Peyer's patch (tissue), 4 donors: ENCODE data around the gene LACRT. TPM values are rescaled to one million over a fixed set of nuclear protein-coding genes. Genes with fewer than 3 reads are reported as not detected.
A peak's percentile ranks its signal among the peaks of the same experiment; 100 is the strongest.

Experiments used
- DNase-seq, 3 donors: peaks; one replicate each; pipeline ENCODE4 v3.0.0-alpha.2; 2017 to 2019
- H3K27ac ChIP-seq, 4 donors: fragments of 200-600 bp; sonication (generic); one replicate each; pipeline ENCODE4 v1.5.1; 2016 to 2019
- H3K27me3 ChIP-seq, 2 donors: fragments of 200-600 bp; sonication (generic); one replicate each; pipeline ENCODE4 v1.5.1; 2019
- H3K36me3 ChIP-seq, 3 donors: fragments of 200-600 bp; sonication (generic); one replicate each; pipeline ENCODE4 v1.5.1; 2016 to 2019
- H3K4me1 ChIP-seq, 4 donors: fragments of 200-600 bp; sonication (generic); one replicate each; pipeline ENCODE4 v1.5.1; 2016 to 2019
- H3K4me3 ChIP-seq, 4 donors: fragments of 200-600 bp; sonication (generic); 1 replicate in 3 of 4; 2 replicates in 1 of 4; pipeline ENCODE4 v1.5.1; 2016 to 2019; ENCODE audit warnings: mild to moderate bottlenecking in 1 of 4
- H3K9me3 ChIP-seq, 4 donors: fragments of 200-600 bp; sonication (generic); one replicate each; pipeline ENCODE4 v1.5.1; 2016 to 2019; ENCODE audit warnings: mild to moderate bottlenecking in 1 of 4
- POLR2A ChIP-seq, 2 donors: fragments of 450-650 bp; IDR thresholded peaks; one replicate each; pipeline ENCODE4 v1.5.1; 2017; ENCODE audit warnings: antibody characterized with exemption in 2 of 2, mild to moderate bottlenecking in 2 of 2, moderate library complexity in 2 of 2
- total RNA-seq, 4 donors: library from RNA; depleted of rRNA; stranded (reverse); fragments of >200 nt; gene quantifications; one replicate each; pipeline ENCODE4 v1.1.0, GENCODE V29; 2016
- TF ChIP-seq, protein P1 (sequence below), 6 experiments: fragments of 450-650 bp in 4 of 6; fragments of 200-600 bp in 2 of 6; sonication (generic) in 1 of 6; IDR thresholded peaks; one replicate each; pipeline ENCODE4 v1.5.1; 2017 to 2019; ENCODE audit warnings: antibody characterized with exemption in 6 of 6, mild to moderate bottlenecking in 3 of 6, moderate library complexity in 1 of 6

LACRT gene
- total RNA-seq, 4 donors from 2014 or later = not detected

DNA sequence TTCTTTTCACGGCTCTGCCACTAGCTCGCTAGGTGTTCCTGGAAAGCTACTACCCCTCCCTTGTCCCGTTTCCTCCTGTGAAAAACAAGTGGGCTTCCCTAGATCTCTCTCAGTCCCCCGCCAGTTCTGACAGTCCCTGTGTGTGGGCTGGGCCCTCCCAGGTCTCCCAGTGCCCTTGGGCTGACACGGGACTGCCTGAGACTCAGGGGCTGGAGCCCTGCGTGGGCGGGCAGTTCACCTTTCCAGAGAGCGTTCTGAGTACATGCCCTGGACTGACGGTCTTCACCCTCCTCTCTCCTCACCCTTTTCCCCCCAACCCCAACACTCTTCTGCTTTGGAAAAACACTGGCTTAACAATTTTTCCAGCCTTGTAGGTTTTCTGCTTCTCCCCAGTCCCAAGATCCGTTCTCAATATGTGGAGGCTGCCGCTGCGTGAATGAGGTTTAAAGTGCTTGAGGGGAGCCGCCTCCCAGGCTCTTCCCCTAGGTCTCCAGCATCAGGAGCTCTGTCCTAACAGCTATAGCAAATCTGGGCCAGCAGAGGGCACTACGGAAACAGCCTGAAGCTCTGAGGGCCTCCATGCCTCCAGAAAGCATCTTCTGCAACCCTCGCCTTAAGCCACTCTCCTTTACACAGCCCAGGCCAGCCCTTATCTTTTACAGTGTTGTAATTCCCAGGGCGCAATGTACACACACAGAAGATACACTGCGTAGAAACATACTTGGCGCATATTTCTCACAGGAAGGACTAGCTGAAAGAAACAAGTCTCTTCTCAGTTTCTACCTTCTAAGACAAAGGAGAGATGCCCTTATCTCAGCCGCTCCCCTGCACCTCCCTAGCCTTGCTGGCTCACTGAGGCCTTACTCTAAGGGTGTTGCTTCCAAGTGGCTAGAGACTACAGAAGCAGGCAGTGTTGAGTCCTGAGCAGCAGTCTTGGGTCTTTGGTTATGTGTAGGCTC, 23.9 kb upstream of the LACRT start:
- Histone ChIP-seq H3K27me3 (no peaks in the 10 kb centered on the region), H3K36me3 (no peaks in the 10 kb centered on the region), H3K4me1 (no peaks in the 10 kb centered on the region), H3K9me3 (no peaks in the 10 kb centered on the region), H3K27ac (no peak overlapping the region), H3K4me3 (no peak overlapping the region)
- TF ChIP-seq POLR2A (IDR thresholded peaks at IDR 0.05) = no peak
- TF ChIP-seq, protein P1, sequence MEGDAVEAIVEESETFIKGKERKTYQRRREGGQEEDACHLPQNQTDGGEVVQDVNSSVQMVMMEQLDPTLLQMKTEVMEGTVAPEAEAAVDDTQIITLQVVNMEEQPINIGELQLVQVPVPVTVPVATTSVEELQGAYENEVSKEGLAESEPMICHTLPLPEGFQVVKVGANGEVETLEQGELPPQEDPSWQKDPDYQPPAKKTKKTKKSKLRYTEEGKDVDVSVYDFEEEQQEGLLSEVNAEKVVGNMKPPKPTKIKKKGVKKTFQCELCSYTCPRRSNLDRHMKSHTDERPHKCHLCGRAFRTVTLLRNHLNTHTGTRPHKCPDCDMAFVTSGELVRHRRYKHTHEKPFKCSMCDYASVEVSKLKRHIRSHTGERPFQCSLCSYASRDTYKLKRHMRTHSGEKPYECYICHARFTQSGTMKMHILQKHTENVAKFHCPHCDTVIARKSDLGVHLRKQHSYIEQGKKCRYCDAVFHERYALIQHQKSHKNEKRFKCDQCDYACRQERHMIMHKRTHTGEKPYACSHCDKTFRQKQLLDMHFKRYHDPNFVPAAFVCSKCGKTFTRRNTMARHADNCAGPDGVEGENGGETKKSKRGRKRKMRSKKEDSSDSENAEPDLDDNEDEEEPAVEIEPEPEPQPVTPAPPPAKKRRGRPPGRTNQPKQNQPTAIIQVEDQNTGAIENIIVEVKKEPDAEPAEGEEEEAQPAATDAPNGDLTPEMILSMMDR (IDR thresholded peaks at IDR 0.05) = peak in 4 of 6 experiments; percentile 14 to 34 (median 30)
- DNase-seq = peak in 1 of 3 donors; percentile 49

DNA sequence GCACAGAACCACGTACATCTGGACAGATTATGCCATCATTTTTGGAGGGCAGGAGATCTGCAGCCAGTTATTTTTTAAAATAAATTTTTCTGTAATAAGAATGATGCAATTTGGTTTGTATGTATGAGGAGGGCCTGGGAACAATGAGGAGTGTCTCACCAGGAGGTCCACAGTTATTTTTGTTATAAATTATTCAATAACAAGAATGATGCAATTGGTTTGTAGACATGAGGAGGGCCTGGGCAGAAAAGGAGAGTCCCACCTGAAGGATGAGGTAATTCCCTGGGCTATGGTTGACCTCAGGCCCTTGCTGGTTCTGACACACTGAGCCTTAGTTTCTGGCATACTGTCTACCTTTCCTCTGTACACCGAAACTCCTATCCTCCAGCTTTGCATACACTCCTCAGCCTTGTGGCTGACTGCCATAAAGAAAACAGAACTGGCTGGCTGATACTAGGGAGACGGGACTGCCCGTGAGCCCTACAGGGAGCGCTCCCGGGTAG, 22.5 kb upstream of the LACRT start:
- no peak for DNase-seq
- Histone ChIP-seq H3K9me3 (no peaks in the 10 kb centered on the region), H3K36me3 (no peaks in the 10 kb centered on the region), H3K27me3 (no peaks in the 10 kb centered on the region), H3K4me3 (no peak overlapping the region), H3K27ac (no peak overlapping the region), H3K4me1 (no peaks in the 10 kb centered on the region)
- TF ChIP-seq, protein P1 (IDR thresholded peaks at IDR 0.05) = no peak

DNA sequence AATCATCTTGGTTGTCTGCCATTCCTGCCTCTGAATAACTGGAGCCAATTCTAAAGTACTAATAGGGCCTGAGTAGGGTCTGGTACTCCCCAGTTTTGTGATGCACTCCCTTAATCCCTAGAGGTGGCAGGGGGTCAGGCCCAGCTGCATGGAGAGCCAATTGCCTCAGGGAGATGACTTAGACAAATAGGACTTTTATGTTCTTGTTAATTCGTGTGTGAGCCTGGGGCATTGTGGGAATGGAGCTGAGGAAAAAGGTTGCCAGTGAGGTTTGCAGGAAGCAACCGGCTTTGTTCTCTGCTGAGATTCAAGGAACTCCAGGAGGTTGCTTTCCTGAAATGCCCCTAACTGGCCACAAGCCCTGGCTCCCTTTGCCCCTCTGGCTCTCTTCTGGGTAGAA, 20.2 kb upstream of the LACRT start:
- no peak for DNase-seq
- Histone ChIP-seq H3K4me1 (no peaks in the 10 kb centered on the region), H3K9me3 (no peaks in the 10 kb centered on the region), H3K27ac (no peak overlapping the region), H3K4me3 (no peak overlapping the region), H3K27me3 (no peaks in the 10 kb centered on the region), H3K36me3 (no peaks in the 10 kb centered on the region)
- TF ChIP-seq POLR2A (IDR thresholded peaks at IDR 0.05) = no peak
- TF ChIP-seq, protein P1 (IDR thresholded peaks at IDR 0.05) = no peak

DNA sequence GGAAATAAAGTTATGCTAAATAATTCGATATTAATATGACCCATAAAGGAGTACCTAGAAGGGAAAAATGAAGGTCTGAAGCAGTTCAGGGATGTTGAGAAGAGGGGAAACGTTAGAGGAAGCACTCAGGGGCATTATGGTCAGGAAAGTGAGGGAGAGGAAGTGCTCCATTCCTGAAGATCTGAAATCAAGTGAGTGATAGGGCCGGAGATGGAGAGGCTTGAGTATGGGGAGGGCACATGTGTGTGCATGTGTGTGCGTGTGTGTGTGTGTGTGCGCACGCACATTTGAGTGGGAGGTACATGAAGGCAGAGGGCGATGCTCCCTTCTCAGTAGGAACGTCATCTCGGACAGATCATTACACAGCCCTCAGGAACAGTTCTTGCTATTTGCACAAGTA, 18.3 kb upstream of the LACRT start:
- no peak for TF ChIP-seq POLR2A (IDR thresholded peaks at IDR 0.05)
- TF ChIP-seq, protein P1 (IDR thresholded peaks at IDR 0.05) = no peak
- H3K9me3 ChIP-seq = no peaks in the 10 kb centered on the region
- H3K27me3 ChIP-seq = no peaks in the 10 kb centered on the region
- no peak overlapping the region for H3K4me3 ChIP-seq
- H3K36me3 ChIP-seq = no peaks in the 10 kb centered on the region
- DNase-seq = no peak
- H3K27ac ChIP-seq = no peak overlapping the region
- no peaks in the 10 kb centered on the region for H3K4me1 ChIP-seq

DNA sequence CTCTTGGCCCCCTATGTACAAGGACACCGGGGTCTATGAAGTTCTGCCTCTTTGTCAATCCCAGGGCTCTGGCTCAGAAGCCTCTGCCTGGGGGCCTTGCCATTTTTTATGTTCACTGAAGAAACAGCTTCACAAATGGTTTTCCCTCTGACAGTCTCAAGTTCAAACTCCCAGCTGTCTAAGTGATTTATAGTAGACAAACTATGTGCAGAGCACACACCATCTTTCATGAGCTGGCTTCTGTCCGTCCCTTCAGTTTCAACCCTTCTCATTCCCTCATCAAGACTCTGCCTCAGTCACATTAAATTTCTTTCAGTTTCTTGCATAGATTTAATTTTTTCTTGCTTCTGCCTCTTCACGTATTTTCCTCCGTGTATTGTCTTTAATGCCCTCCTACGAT, 16.2 kb upstream of the LACRT start:
- TF ChIP-seq POLR2A (IDR thresholded peaks at IDR 0.05) = no peak
- TF ChIP-seq, protein P1 (IDR thresholded peaks at IDR 0.05) = no peak
- no peak for DNase-seq
- no peaks in the 10 kb centered on the region for H3K36me3 ChIP-seq
- no peak overlapping the region for H3K27ac ChIP-seq
- H3K4me3 ChIP-seq = no peak overlapping the region
- H3K27me3 ChIP-seq = no peaks in the 10 kb centered on the region
- H3K9me3 ChIP-seq = no peaks in the 10 kb centered on the region
- no peaks in the 10 kb centered on the region for H3K4me1 ChIP-seq
